ENCODE data around the gene DUT.

DNA sequence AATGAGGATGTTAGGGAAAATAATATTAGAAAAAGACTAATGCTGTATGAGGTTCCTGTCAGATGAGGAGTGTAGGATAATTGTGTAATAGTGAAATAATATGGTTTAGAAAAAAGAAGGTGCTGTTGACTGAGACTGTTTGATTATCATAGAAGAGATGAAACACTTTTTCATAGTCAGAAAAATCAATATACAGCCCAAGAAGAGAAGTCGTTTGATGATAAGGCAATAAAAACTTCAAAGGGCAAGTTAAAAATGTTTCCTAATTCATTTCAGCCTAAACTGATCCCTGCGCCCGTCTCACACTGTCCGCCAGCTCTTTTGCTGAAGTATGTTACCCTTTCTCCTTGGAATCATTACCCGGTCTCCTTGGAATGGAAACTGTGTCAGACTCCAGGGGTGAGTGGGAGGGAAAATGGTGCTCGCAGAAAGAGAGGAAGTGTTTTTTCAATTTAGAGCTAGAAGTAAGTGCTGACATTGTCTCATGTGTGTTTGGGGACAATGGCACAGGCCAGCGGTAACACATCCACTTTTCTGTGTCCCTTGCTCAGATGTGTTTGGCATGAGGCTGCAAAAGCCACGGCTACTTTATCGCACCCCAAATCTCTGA, 23.6 kb downstream of the DUT start:
- TF ChIP-seq CREB1 (IDR thresholded peaks at IDR 0.05) (no peak), MAX (IDR thresholded peaks at IDR 0.05) (no peak), RFX5 (IDR thresholded peaks at IDR 0.05; ENCODE audit: borderline replicate concordance, low read depth, low read length) (no peak), POLR2A (IDR thresholded peaks at IDR 0.05; ENCODE audit: control extremely low read depth in 1 of 2, low read depth in 2 of 2, low read length in 2 of 2) (no peak), SUZ12 (IDR thresholded peaks at IDR 0.05; ENCODE audit: low read length) (no peak)
- TF ChIP-seq, protein P1, sequence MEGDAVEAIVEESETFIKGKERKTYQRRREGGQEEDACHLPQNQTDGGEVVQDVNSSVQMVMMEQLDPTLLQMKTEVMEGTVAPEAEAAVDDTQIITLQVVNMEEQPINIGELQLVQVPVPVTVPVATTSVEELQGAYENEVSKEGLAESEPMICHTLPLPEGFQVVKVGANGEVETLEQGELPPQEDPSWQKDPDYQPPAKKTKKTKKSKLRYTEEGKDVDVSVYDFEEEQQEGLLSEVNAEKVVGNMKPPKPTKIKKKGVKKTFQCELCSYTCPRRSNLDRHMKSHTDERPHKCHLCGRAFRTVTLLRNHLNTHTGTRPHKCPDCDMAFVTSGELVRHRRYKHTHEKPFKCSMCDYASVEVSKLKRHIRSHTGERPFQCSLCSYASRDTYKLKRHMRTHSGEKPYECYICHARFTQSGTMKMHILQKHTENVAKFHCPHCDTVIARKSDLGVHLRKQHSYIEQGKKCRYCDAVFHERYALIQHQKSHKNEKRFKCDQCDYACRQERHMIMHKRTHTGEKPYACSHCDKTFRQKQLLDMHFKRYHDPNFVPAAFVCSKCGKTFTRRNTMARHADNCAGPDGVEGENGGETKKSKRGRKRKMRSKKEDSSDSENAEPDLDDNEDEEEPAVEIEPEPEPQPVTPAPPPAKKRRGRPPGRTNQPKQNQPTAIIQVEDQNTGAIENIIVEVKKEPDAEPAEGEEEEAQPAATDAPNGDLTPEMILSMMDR (IDR thresholded peaks at IDR 0.05; ENCODE audit: control extremely low read depth in 1 of 3, insufficient read depth in 1 of 3, low read depth in 1 of 3, low read length in 3 of 3) = no peak

All from H1 (cell line).